IMR-90 (cell line): ENCODE results near the gene TRHDE.

Experiments
- CEBPB ChIP-seq: IDR thresholded peaks from 2 replicates; pipeline ENCODE4 v1.6.1; 2012; ENCODE audit warnings: low read depth, low read length, improper control_type of control experiment
- POLR2A ChIP-seq: IDR thresholded peaks from 2 replicates; pipeline ENCODE4 v1.6.1; 2012; ENCODE audit warnings: mild to moderate bottlenecking, low read depth, low read length
- RFX5 ChIP-seq: IDR thresholded peaks from 2 replicates; pipeline ENCODE4 v1.8.0; 2012; ENCODE audit warnings: low read depth, mild to moderate bottlenecking, low read length, moderate library complexity
- SMC3 ChIP-seq: fragments of 150-350 bp; IDR thresholded peaks from 2 replicates; pipeline ENCODE4 v1.6.1; 2016; ENCODE audit warnings: low read depth, mild to moderate bottlenecking, antibody characterized with exemption, low read length, moderate library complexity
- USF2 ChIP-seq: fragments of 150-350 bp; IDR thresholded peaks from 2 replicates; pipeline ENCODE4 v1.6.1; 2017; ENCODE audit warnings: mild to moderate bottlenecking, antibody characterized with exemption, low read length, low read depth
- TF ChIP-seq, protein P1 (sequence below): conservative IDR thresholded peaks from 2 replicates; pipeline ENCODE4 v1.5.1; 2012; ENCODE audit warnings: mild to moderate bottlenecking, low read depth, low read length, improper control_type of control experiment

- TF ChIP-seq CEBPB (no peak), RFX5 (no peak), SMC3 (no peak), POLR2A (no peak), USF2 (no peak)
- TF ChIP-seq, protein P1, sequence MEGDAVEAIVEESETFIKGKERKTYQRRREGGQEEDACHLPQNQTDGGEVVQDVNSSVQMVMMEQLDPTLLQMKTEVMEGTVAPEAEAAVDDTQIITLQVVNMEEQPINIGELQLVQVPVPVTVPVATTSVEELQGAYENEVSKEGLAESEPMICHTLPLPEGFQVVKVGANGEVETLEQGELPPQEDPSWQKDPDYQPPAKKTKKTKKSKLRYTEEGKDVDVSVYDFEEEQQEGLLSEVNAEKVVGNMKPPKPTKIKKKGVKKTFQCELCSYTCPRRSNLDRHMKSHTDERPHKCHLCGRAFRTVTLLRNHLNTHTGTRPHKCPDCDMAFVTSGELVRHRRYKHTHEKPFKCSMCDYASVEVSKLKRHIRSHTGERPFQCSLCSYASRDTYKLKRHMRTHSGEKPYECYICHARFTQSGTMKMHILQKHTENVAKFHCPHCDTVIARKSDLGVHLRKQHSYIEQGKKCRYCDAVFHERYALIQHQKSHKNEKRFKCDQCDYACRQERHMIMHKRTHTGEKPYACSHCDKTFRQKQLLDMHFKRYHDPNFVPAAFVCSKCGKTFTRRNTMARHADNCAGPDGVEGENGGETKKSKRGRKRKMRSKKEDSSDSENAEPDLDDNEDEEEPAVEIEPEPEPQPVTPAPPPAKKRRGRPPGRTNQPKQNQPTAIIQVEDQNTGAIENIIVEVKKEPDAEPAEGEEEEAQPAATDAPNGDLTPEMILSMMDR, result no peak
These were observed 213.0 kb downstream of the TRHDE start for GRCh38 chr12:72485017-72485701.
